Measurements from ENCODE around the gene SLC23A2.

The SLC23A2 gene

DNA sequence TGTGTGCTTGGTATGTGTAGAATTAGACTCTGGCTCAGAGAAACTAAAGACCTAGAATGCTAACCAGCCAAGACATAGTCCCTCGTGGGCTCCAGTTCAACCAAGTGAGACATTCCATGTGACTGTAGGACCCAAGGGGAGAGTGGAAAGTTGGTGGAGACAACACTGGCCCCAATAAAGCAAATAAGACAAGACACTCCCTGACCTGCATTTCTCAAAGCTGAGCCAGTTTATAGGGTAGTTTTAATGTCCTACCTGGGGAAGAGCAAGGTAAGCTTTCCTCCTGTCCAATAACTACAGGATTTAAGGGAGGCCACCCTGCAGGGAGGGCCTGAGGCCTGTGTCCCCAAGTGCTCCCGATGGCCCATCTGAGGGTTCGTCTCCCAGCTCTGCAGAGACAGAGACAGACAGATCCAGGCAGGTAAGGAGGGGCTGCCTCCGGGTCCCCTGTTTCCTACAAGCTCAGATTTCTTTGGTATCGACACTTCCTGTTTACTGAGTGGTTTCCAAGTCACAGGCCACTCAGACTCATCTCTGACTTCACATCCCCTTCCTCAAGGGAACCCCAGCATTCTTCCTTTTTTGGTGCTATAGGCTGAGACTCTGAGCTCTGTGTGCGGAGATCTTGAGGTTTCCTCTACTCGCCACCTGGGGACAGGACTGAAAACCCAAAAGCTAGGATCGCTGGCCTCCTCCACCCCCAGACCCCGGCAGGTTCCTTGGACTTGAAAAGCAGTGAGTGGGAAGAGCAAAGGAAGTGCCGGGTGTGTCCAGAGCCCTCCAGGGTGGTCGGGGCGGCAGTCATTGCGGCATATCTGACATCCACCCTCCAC lies 187.2 kb downstream of the SLC23A2 start:
- DNase-seq (ENCODE audit: low read depth in 2 of 2): no peak

DNA sequence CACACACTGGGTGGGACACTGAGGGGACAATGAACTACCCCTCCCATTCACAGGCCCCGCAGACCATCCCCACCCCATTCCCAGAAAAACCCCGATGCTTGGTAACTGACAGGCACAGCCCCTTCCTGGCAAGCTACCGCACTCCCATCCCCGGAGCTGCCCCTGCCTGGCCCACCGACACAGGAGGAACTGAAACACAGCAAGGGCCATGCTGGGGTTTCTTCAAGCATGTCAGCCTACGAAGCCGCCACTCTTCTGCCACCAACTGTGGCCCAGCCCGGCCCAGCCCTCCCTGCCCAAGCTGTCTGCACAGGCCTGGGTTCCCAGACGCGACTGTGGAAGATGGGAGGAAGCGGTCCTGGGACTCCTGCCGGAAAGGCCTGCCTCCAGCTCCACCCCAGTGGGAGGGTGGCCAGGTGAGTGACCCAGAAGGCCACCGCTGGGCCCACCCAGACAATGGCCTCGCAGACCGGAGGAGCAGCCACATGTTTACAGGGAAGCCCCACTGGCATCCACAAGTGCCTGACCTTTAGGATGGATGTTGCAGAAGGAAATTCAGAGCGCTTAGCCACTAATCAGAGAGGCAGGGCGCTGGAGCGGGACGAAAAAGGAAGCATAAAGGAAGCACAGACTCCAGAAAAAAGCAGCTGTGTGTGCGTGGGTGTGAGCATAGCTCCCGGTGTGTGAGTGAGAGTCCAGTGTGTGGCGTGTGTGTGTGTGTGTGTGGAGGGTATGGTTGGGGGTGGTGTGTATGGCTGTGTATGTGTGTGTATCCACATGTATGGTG lies 188.0 kb downstream of the SLC23A2 start:
- DNase-seq (ENCODE audit: low read depth in 2 of 2): no peak

DNA sequence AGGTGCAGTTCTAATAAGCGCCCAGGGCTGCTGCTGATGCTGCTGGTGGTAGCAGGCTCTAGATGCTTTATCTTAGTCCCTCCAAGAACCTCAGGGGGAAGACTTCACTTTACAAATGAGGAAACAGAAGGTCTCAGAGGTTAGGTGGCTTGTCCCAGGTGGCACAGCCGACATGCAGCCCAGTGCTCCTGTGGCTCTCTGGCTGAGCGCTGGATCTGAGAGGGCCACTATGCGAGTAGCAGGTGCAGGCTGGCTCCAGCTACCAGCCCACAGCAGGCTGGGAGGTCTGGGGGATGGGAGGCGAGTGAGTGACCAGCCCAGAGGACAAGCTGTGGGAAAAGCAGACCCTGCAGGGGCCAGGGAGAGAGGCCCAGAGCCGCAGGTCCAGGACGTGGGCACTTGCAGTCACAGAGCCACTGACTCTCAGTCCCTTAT lies 188.7 kb downstream of the SLC23A2 start:
- DNase-seq (ENCODE audit: low read depth in 2 of 2): no peak

DNA sequence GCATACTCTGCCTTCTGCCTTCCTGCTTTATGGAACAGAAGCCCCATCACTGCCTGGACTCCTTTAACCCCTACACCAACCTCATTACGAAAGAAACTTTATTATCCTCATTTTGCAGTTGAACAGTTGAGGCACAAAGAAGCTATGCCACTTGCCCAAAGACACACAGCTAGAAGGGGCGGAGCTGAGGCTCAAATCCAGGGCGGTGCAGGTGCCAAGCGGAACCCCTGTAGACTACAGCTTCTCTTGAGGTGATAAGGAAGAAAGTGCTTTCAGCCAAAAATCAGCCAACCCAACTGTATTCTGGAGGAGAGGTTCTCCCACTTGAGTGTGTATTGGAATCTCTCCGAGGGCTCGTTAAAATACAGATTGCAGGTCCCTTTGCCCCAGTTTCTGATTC lies 189.1 kb downstream of the SLC23A2 start:
- DNase-seq (ENCODE audit: low read depth in 2 of 2): no peak

DNA sequence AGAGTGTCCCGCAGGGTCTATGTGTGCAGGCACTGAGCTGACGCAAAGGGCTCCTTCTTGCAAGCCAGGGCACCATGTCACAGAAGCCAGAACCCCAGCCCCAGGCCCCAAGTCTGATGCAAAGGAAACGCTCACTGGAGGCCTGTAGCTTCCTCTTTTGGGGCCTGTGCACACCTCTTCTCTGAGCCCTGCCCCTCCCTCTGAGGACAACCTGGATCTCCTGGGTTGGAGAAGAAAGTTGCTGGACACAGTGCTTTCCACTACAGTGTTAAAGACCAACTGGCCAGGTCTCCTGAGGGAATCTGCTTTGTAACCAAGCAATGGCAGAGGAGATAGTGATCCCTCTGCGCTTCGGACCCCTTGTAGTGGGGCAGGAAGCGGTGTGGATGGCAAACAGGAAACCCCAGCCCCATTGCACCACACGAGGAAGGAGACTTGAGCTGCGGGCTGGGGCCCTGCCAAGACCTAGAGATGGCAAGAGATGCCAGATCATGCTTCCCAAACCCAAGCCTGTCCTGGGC lies 189.6 kb downstream of the SLC23A2 start:
- DNase-seq (ENCODE audit: low read depth in 2 of 2): no peak

DNA sequence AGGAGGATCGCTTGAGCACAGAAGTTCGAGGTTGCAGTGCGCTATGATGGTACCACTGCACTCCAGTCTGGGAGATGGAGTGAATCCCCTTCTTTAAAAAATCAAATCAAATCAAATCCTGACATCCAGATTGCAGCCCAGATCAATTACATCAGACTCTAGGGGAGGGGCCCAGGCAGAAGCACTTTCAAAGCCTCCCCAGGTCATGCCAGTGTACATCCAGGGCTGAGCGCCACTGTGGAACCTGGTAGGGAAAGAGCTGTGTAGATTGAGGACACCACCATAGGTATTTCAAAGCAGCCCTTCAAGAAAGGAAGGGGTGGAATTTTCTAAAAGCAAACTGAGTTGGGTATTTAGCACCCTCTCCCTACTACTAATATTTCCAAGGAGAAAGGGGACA lies 190.1 kb downstream of the SLC23A2 start:
- DNase-seq (ENCODE audit: low read depth in 2 of 2): no peak

DNA sequence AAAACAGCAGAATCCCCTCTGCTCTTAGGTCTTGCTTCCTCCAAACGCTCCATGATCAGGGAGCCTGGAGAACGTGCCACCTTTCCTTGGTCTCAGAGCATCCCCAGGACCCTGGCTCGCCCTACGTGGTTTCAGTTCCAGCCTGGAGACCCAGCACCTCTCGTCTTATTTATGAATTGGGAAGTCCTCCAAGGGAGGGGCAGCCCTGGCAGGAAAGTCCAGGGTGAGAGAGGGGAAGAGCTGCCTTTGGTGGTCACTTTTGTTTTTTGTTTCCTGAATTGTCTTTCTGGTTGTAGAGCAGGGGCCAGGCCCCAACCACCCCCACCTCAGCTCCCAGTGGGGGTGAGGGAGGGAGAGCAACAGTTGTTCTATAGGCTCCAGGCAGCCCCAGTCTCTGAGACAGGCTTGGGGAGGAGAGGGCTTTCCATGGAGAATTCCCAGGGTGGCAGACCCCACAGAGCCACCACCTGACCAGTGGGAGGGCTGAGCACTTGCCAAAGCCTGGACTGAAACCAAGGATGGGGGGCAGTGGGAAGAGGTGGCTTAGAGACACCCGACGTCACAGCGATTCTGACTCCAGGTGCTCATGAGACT lies 190.8 kb downstream of the SLC23A2 start:
- no peak for DNase-seq (ENCODE audit: low read depth in 2 of 2)

DNA sequence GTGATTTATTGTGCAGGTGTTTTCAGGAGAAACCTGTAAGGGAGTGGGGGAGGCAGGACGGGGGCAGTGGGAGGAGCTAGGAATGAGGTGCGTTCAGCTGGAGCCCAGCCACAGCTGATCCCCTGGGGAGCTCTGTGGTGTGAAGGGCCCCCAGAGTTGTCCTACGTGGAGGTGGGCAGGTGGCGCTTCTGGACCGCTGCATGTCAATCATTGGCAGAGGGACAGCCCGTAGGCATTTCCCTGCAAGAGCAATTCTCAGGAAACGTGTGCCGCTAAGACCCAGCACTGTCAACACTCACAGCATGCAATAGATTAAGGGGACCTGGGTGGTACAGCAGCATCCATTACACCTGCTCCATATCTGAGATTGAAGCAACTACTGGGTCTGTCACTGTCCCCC lies 191.6 kb downstream of the SLC23A2 start:
- no peak for DNase-seq (ENCODE audit: low read depth in 2 of 2)

DNA sequence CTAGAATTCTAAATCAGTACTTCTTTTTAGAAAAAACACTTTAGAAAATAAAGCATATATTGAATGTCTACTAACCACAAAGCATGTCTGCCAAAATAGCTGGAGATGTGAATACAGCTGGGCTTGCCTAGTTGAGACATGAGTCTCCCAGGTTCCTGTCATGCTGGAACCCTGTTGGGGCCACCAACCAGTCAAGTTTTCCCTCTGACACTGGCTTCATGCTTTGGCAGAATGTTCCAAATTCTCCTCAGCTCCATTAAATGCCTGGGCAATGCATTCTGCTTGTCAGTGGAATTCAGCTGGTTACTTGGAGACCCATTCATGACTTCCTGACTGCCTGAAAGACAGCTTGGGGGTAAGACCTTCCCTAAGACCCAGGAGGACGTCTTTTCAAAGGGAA lies 192.4 kb downstream of the SLC23A2 start:
- DNase-seq (ENCODE audit: low read depth in 2 of 2): no peak

DNA sequence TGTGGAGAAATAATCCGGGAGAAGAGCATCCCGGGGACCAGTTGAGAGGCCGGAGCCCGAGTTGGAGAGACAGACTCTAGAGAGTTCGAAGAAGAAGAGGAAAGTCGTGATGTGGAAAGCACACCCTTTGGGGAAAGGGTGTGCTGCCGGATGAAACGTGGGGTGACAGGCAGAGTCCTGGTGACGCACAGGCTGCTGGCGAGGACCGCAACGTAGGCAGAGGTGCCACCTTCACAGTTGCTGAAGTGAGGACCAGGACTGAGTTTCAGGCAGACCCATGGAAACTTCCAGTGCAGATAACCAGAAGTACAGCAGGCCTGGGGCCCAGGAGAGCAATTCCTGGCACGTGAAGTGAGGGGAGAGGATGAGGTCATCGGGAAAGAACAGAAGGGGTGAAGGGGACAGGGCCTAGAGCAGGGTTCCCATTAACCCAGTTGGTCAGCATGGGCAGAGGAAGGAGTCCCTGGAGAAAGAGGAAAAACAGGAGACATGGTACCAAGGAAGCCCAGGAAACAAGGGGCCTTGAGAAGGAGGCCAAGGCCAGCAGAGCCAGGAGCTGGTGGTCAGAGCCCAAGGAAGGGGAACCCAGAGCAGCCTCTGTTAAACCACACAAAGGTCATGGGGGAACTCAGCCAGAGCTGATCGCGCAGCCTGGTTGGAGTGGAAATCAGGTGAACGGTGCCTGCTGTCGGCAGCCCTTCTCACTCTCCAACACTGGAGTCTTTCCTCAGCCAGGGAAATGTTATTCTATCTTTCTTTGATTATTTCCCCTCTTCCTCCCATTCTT lies 195.5 kb downstream of the SLC23A2 start:
- no peak for DNase-seq (ENCODE audit: low read depth in 2 of 2)

DNA sequence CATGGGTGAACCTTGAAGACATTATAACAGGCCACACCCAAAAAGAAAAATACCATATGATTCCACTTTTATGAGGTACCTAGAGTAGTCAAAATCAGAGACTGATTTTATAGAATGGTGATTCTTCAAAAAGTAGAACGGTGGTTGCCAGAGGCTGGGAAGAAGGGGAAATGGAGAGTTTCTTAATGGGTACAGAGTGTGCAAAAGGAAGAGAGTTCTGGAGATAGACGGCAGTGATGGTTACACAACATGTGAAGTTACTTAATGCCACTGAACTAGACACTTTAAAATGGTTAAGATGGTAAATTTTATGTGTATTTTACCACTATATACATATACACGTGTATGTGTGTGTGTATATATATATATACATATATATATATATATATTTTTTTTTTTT lies 198.8 kb downstream of the SLC23A2 start:
- DNase-seq (ENCODE audit: low read depth in 2 of 2): no peak
